SH-SY5Y (cell line): ENCODE measurements around the gene ETV6.

Experiments
- GATA2 ChIP-seq: IDR thresholded peaks from 2 replicates; pipeline ENCODE4 v1.6.1; 2011; ENCODE audit warnings: mild to moderate bottlenecking, low read depth, low read length
- GATA3 ChIP-seq: IDR thresholded peaks from 2 replicates; pipeline ENCODE4 v1.6.1; 2011; ENCODE audit warnings: low read depth, mild to moderate bottlenecking, low read length, moderate library complexity

DNA sequence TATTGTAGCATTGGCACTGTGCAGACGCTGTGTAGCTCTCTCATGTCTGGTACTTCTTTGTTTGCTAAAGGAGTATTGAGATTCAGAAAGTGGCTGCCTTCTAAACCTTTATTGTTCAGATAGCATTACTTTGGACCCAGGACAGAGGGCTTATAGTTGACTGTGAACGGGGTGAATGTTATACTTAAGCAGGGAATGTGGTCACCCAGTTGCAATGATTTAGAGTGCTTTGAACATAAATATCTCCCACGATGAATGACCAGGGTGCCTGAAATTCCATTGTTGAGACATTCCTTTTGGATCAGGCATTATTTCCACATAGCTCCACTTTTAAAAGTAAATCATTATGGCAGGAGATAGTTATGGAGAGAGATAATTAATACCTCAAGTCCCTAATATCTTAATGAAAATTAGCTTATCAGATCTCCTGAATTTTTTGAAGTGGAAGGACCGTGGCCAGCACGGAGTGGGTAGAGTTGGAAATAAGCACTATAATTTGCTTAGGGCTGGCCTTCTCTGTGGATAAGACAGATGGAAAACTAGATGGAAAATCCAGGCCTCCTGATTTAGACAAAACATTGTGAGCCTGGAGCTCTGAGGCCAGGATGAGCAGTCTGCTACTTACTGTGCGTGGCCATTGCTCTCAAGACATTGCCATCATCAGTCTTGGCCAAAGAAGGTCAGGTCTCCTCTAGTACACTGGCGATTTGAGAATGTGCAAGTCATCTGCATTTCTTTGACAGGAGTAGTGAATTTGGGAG is 114.5 kb downstream of the ETV6 start:
- TF ChIP-seq GATA3 (no peak), GATA2 (no peak)
